GM18870 (cell line): ENCODE measurements around the gene AVL9.

Experiments used
- ATAC-seq: cut with Tn5 transposase; IDR thresholded peaks from one replicate; pipeline ENCODE4 v1.9.1; 2021; ENCODE audit warnings: moderate library complexity; ENCODE audit not compliant: unreplicated experiment

AVL9 gene

GRCh38 chr7:32532716-32533115, 37.4 kb downstream of the AVL9 start:
- ATAC-seq: no peak

GRCh38 chr7:32533276-32534029, 38.2 kb downstream of the AVL9 start:
- ATAC-seq: no peak

GRCh38 chr7:32535162-32535702, 39.9 kb downstream of the AVL9 start:
- no peak for ATAC-seq

- no peak for ATAC-seq
Observed at GRCh38 chr7:32536016-32536415, 40.7 kb downstream of the AVL9 start.

DNA sequence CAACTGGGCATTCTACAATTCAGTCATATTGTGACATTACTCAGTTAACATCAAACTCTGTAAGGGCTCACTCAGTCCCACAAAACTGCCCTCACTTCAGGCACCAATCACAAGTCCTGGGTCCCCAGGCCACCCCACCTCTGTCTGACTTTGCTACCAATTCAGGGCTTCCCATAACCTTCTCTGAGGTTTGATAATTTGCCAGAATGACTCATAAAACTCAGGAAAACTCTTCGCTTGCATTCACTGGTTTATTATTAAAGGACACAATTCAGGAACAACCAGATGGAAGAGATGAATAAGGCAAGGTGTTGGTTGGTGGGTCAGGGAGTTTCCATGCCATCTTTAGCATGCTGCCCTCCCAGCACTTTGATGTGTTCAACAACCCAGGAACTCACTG, 41.3 kb downstream of the AVL9 start:
- ATAC-seq: no peak

DNA sequence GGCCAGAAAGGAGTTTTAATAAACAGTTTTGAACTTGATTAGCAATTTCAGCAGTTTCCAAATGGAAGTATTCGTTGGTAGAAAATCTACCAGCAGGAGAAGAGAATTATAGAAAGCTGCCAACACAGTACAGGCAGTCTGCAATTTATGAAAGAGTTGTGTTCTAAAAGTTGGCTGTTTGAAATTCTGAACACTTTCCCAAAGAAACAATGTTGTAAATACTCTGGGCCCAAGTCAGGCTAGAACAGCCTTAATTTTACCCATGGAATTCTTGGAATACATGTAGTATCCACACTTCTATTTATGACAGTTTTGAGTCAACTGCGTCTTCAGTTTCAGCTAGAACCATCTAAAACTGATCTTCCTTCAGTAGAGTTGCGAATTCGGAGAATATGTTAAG, 42.5 kb downstream of the AVL9 start:
- no peak for ATAC-seq

DNA sequence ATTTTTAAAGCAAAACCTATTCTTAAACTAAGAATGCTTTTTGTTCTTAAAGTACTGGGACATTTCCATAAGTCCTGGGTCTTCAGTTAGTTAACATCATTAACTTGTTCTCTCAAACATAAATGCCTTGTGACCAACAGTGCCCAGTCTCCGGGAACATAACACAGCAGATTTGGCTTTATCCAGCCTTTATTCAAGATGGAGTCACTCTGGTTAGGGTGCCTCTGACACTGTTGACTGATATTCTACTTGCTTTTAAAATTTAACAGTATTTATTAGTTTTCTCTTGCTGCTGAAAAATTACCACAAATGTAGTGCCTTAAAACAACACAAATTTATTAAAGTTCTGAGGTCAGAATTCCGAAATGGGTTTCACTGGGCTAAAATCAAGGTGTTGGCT, 44.1 kb downstream of the AVL9 start:
- no peak for ATAC-seq

DNA sequence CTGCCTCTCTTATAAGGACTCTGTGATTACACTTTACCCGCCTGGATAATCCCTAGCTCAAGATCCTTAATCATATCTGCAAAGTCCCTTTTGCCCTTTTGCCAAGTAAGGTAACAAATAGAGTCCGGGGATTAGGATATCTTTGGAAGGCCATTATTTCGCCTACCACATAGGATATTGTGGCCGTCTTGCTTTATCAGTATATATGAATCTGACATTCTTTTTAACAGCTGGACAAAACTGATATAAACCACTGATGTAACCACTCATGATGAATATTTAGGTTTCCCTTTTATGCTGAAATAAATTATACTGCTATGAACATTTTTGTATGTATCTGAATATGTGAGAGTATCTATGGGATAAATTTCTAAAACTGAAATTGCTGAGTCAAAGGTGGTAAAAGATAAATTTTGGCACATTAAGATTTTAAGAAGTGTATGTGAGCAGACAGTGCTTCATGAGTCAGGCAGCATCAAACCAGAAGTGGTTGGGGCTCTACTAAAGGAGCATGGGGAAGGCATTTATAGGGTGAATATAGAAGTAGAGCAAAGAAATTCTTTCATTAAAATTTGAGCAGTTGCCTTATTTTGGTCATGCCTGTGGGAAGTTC, 44.7 kb downstream of the AVL9 start:
- no peak for ATAC-seq

DNA sequence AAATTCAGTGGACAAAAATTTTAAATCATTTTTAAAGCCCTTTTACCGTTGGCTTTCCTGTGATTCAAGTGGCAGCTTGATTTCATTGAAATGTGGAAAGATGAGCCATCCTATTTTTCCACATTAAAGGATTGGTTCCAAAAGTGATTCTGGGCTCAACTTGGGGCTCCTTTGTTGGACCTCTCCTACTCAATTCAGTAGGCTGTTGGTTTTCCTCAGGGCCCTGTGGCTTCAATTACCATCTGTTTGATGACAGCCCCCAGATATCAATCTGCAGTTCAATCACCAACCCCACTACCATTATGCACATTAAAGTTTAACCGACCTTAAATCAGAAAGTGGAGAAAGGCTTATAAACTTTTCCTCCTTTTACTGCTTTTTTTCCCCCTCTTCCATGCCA, 47.3 kb downstream of the AVL9 start:
- ATAC-seq: no peak

DNA sequence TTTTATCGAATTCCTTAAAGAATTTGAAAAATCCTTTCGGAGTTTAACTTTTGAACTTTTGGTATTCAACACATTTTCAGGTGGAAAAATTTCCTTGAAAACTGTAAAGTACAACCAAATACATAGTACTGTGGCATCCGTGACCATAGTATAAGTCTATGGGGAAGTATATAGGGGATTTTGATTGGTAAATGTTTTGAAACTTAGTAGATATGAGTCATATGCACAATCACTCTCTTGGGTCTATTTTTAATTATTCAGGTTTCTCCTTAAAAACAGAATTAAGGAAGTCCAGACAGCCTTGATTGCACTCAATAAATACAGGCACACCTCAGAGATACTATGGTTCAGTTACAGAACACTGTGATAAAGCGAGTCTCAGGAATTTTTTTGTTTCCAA, 64.2 kb downstream of the AVL9 start:
- no peak for ATAC-seq

GRCh38 chr7:32560075-32560474, 64.8 kb downstream of the AVL9 start:
- no peak for ATAC-seq

- ATAC-seq: no peak
Observed at GRCh38 chr7:32561613-32562012, 66.3 kb downstream of the AVL9 start.

- no peak for ATAC-seq
Observed at GRCh38 chr7:32564542-32564941, 69.3 kb downstream of the AVL9 start.

GRCh38 chr7:32569388-32570289, 74.3 kb downstream of the AVL9 start:
- ATAC-seq: no peak

- ATAC-seq: no peak
Observed at GRCh38 chr7:32573110-32573687, 77.9 kb downstream of the AVL9 start.

- no peak for ATAC-seq
Observed at GRCh38 chr7:32574626-32575025, 79.3 kb downstream of the AVL9 start.

DNA sequence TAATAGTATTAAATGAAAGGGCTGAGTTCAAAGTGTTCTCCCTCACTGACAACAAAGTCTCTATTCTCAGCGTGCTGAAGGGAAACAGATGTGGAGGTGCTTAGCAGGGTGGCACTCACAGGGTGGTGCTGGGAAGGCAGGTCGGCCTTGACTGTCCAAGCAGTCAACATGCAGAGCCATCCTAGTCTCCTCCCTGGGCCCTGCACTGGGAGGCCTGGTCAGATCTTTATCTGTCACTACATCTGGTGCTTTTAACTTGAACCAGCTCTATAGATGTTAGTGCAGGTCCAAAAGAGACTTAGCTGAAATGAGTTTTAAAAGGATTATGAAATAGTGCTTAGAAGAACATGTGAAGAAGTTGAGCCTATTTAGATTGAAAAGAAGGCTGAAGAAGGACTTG, 82.1 kb downstream of the AVL9 start:
- no peak for ATAC-seq

DNA sequence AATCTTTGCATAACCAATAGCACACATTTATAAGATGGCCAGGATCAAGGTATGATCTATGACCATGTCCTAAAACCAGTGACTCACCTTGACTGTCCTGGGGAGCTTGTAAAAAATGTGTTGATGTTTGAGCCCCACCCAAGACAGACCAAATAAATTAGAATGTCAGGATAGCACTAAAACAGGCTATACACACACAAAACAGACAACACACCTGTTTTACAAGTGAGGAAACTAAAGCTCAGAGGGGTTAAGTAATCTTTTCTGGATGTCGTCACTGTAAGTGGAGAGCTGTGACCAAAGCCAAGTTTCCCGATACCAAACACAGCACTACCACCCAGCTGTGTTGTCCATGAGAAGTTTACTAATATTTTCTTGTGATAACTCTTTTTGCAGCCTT, 84.5 kb downstream of the AVL9 start:
- ATAC-seq: no peak

- ATAC-seq: no peak
Observed at GRCh38 chr7:32580646-32581045, 85.4 kb downstream of the AVL9 start.

DNA sequence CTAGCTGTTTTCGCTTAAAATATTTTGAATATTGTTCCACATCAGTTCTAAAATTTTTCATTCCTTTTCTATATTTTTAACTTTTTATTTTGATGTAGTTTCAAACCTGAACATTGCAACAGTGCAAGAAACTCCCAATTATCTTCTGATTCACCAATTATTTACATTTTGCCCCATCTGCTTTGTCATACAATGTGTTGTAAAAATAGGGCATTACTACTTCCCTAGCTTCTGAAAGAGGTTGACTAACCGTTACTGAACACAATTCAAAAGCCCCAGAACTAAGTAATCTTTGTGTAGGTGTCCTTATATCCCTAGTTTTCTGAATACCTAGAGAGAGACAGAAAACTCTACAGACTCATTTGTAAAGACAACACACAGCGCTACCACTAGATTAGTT, 86.7 kb downstream of the AVL9 start:
- no peak for ATAC-seq

DNA sequence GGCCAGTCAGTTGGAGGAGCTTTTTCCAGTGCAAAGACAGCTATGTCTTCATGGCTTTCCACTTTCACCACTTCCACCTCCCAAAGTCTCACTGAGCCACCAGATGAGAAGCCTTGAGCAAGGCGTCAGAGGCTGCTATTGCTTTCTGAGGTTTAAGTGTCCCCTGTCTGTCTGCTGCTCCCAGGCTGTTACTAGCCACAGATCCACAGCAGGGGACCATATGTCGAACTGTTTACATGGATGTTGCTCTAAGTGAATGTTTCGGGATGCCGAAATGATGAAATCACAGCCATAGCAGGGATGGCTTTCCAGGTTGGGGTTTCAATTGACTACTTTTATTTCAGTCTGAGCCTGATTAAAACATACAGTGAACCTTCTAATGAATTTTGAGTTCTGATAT, 88.5 kb downstream of the AVL9 start:
- no peak for ATAC-seq
